CD4-positive, alpha-beta T cell treated with Interleukin-6 for 4 hours (primary cell): ENCODE results near the gene PRPF39.
"Not testable (repeated sequence)": the region's sequence is repeated elsewhere in the genome, so short reads cannot be mapped to it uniquely, and the experiment has no call there.

ENCODE experiments used
- DNase-seq: peaks from one replicate; pipeline ENCODE4 v3.0.0-alpha.2; 2020; ENCODE audit warnings: mixed read lengths

PRPF39 gene, protein sequence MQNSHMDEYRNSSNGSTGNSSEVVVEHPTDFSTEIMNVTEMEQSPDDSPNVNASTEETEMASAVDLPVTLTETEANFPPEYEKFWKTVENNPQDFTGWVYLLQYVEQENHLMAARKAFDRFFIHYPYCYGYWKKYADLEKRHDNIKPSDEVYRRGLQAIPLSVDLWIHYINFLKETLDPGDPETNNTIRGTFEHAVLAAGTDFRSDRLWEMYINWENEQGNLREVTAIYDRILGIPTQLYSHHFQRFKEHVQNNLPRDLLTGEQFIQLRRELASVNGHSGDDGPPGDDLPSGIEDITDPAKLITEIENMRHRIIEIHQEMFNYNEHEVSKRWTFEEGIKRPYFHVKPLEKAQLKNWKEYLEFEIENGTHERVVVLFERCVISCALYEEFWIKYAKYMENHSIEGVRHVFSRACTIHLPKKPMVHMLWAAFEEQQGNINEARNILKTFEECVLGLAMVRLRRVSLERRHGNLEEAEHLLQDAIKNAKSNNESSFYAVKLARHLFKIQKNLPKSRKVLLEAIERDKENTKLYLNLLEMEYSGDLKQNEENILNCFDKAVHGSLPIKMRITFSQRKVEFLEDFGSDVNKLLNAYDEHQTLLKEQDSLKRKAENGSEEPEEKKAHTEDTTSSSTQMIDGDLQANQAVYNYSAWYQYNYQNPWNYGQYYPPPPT

DNA sequence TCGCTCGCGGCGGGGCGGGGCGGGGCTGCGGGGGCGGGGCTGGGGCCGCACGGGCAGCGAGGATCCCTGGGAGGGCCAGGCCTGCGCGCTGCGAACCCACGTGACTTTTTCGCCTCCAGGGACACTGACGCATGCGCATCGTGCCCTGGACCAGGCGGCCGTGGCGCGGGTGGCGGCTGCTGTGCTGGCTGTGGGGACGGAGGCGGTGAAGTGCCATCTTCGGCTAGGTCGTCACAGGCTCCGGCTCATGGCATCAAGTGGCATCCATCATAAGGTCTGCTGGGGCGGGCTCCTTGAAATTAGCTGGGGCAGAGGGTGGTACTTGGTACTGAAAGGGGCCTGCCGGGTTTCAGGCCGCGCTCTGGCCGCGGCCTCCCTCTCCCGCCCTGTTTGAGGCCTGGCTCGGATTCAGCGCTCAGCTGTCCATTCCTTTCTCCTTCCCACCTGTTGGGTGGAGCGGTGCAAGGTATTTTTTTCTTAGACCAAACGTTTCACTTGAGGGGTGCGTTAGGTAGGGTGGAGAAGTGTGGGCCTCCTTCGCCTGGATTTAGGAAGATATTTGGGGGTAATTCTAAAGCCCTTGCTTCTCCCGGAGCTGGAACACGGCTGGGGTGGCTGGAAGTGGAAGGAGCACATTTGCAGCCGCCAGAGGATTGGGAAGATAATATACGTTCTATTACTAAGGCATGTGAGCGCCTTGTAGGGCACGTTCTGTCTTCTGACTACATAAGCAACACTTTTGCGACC, at the start of gene PRPF39:
TSS of gene PRPF39 (plus strand) at position 141 of the 747 bp plus-strand sequence. CDS start 11,124 bp downstream, outside the sequence.
- peak; percentile 95 for DNase-seq

DNA sequence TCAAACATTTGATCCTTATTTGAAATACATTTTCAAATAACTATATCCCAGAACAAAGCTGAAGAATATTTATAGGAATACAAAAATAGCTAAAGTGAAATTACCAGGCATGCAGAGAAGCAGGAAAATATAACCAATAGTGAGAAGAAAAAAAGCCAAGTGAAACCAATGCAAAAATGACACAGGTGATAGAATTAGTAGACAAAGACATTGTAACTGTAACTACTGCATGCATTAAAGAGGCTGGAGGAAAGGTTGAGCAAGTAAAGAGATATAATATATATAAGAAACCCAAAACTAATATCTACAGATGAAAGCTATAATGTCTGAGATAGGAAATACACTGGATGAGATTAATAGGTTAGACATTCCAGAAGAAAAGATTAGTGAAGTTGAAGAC, 49.2 kb upstream of the PRPF39 start:
- no peak for DNase-seq

DNA sequence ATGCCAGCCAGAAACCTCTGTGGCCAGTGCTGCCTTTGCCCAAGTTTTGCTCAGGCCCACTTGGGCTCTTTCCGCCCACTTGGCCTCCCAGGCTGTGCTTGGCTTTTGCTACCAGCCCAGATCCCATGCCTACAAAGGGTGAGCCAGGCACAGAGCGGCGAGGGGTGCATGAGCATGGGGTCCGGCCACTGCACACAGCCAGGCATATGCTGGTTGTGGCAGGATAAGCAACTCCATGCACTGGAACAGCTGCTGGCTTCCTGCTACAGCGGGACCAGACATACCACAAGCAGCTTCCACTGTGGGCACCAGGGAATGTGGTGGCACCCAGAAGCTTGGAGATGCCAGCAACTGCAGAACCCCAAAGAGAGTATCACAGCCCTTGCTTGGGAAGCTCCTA, 45.7 kb upstream of the PRPF39 start:
- DNase-seq: no peak

DNA sequence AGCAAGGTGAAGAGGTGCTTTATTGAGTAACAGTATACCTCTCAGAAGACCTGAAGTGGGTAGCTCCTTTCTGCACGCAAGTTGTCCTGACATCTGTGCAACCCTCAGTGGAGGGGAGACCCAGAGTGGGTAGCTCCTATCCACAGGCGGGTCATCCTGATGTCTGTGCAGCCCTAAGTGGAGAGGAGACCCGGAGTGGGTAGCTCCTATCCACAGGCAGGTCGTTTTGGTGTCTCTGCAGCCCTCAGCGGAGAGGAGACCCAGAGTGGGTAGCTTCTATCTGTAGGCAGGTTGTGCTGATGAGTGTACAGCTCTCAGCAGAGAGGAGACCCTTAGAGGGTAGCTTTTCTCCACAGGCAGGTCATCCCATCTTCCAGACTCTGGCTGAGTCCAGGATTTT, 45.1 kb upstream of the PRPF39 start:
- DNase-seq: no peak

DNA sequence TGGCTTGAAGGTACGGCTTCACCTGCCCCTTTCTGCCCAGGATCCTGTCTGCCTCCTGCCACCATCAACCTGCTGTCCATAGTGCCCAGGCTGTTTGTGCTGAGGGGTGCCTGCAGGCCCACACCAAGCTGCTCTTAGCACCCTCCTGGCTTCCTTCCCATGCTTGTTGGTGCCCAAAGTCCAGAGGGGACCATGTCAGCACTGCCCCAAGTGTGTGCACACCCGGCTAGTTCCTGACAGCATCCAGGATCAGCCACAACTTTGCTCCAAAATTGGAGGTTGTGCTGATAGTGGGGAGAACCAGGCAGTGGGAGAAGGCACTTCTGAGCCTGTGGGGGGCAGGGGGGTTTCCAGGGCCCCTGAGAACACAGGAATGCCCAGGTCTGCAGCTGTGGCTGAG, 44.5 kb upstream of the PRPF39 start:
- no peak for DNase-seq

DNA sequence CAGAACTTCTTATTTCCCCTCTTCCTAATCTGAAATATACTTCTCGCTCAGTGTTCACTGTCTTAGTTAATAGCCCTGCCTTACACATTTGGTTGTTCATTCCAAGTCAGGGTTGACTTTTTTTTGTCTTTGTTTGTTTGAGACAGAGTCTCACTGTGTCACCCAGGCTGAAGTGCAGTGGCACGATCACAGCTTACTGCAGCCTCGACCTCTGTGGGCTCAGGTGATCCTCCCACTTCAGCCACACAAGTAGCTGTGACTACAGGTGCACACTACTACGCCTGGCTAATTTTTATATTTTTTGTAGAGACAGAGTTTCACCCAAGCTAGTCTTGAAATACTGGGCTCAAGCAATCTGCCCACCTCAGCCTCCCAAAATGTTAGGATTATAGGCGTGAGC, 42.3 kb upstream of the PRPF39 start:
- DNase-seq: no peak

DNA sequence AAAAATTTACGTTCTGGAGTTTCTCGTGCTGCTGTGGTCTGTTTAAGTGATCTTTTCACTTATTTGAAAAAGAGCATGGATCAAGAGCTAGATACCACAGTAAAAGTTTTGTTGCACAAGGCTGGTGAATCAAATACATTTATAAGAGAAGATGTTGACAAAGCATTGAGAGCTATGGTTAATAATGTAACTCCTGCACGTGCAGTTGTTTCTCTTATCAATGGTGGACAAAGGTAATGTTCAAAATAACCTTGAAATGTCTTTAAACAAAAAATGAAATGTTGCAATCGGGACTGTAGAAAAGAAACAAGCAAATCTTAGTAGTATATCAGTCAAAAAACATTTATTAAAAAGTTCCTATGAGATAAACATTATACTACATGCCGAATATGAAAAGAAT, 39.3 kb upstream of the PRPF39 start:
- DNase-seq: no peak

DNA sequence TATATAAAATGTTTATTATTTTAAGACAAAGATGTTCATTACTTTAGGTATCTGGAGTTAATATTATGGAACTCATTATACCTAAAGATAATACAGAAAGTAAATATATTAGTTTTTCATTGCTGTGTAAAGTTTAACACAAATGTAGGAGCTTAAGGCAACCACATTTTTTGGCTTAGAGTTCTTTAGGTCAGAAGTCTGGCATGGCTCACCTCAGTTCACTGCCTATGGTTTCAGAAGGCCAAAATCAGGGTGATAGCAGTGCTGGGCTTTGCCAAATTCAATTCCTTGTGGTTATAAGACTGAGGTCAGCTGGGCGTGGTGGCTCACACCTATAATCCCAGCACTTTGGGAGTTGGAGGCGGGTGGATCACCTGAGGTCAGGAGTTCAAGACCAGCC, 35.5 kb upstream of the PRPF39 start:
- DNase-seq: no peak

DNA sequence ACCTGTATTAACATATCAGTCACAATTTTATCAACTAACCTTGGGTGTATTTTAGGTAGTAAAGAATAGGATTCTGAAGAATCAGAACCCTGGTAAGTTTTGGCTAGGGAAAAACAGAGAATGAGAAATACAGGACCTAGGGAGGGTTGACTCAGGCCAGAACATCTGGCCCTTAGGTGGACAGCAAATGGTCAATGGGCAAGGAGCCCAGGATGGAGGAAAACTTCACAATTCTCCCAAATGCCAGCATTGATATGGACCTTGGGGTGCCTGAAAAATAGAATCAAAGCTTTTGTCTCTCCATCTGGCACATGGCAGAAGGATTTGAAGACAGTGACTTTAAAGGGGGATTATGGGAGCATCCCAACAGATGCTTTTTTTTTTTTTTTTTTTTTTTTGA, 32.7 kb upstream of the PRPF39 start:
- DNase-seq: no peak

DNA sequence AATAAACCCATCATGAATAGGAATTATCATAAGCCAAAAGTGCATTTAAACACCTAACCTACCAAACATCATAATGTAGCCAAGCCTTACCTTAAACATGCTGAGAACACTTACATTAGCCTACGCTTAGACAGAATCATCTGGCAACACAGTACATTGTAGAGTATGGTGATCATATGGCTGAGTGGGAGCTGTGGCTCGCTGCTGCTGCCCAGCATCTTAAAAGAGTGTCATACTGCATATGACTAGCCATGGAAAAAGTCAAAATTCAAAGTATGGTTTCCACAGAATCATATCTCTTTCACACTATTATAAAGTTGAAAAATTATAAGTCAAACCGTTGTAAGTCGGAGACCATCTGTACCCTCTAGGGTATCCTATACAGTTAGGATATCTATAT, 32.0 kb upstream of the PRPF39 start:
- no peak for DNase-seq

DNA sequence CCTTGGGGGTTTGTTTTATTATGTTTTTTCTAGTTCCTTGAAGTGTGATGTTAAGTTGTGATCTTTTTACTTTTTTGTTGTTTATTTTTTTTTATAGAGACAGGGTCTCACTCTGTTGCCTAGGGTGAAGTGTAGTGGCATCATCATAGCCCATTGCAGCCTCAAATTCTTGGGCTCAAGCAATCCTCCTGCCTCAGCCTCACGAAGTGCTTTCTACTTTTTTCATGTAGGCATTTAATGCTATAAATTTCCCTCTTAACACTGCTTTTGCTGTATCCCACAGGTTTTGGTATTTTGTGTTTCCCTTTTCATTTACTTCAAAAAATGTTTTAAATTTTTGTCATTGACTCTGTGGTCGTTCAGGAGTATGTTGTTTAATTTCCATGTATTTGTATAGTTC, 26.6 kb upstream of the PRPF39 start:
- DNase-seq: no peak

DNA sequence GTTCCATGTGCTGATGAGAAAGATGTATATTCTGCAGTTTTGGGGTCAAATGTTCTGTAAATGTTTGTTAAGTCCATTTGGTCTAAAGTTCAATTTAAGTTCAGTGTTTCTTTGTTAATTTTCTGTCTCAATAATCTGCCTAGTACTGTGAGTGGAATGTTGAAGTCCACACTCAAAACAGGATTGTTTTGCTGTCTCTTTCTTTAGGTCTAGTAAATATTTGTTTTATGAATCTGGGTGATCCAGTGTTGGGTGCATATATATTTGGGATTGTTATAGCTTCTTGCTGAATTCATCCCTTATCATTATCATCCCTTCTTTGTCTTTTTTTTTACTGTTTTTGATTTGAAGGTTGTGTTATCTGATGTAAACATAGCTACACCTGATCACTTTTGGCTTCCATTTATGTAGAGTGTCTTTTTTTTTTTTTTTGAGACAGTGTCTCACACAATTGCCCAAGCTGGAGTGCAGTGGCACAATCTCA, 26.0 kb upstream of the PRPF39 start:
- DNase-seq: no peak

DNA sequence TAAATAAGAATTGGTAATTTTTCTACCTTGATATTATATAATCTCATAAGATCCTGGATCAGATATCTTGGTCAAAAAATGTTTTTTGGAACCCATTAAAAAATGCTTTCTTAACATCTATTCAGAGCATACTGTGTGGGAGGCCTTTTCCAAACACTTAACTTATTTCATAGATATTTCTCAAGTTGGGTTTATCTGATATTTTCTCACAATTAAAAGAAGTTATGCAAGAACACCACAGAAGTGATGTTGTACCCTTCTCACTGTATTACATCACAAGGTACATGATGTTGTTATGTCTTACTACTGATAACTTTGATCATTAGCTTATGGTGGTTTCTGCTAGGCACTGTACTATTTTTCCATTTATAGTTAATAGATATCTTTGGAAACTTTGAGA, 23.4 kb upstream of the PRPF39 start:
- DNase-seq: no peak

DNA sequence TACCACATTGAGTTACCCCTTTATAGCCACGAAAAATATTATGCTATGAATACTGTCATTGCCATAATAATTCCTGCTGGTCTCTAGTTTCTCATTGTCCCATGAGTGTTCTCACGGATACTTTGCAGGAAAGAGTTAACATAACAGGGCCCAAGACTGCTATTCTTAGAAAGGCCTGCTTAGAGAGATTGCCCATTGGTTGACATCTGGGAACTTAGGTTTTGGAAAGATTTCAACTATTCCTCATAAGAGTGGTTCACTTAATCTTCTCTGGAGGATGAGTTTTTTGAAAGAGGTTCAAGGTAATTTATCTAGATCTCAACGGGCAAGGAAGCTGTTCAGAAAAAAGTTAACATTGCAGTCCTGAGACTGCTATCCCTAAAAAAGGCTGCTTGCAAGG, 18.4 kb upstream of the PRPF39 start:
- no peak for DNase-seq

DNA sequence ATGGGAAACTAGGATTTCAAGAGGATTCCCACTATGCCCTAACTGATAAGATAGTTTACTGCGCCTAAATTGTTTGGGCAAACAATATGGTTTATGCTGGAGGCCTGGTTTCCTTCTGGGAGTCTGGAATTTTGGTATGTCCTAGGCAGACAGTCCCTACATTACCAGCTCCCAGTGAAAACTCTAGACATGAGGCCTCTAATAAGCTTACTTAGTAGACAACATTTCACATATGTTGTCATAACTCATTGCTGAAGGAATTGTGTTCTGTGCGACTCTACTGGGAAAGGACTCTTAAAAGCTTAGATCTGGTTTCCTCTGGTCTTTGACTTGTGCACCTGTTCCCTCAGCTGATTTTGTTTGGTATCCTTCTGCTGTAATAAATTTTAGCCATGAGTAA, 18.0 kb upstream of the PRPF39 start:
- DNase-seq: no peak

DNA sequence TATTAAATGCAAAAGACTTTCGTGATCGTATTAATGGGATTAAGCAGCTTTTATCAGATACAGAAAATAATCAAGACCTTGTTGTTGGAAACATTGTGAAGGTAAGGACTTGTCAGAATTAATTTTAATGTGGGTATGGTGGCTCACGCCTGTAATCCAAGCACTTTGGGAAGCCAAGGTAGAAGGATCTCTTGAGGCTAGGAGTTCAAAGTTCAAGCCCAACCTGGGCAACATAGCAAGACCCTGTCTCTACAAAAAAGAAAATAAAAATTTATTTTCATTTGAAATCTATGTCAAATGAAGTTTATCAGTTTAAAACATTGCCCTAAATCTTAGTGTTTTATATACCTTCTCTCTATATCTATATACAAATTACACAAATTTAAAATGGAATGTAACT, 17.2 kb upstream of the PRPF39 start:
- no peak for DNase-seq

DNA sequence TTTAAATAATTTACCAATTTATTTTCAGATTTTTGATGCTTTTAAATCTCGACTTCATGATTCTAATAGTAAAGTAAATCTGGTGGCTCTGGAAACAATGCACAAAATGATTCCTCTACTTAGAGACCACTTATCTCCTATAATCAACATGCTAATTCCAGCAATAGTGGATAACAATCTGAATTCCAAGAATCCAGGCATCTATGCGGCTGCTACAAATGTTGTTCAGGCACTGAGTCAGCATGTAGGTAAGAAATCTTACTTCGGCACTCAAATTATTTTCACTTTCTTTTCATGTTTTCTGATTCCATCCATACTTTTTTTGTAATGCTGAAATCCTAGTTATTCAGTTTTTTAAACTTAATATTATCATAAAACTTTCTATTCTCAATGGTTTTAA, 15.5 kb upstream of the PRPF39 start:
- no peak for DNase-seq

DNA sequence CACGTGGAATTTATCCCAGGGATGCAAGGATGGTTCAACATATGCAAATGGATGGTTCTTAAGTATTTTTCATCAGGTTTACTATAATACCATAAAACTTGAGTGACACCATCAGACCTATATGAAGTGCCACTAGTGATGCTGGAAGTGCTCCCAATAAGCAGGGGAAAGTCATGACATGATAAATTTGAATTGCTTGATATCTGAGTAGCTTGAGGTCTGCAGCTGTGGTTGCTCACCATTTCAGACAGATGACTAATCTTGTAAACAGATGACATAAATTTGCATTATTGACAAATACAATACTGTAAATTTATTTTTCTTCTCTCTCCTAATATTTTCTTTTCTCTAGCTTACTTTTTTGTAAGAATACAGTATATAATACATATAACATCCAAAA, 13.7 kb upstream of the PRPF39 start:
- DNase-seq: no peak

DNA sequence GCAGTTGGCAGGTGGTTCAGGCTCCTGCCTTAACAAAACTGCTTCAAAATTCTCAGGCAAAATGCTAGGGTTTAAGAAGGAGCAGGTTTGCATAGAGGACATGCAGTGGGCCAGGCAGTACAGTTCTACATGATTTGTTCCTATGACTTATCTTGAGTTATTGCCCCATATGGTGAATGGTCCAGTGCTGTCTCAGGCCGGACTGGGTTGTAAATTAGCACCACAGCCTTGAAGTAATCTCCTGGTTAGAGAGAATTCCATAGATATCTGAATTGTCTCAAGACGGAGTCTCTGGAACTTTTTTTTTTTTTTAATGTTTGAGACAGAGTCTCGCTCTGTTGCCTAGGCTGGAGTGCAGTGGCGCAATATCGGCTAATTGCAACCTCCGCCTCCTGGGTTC, 11.8 kb upstream of the PRPF39 start:
- no peak for DNase-seq

DNA sequence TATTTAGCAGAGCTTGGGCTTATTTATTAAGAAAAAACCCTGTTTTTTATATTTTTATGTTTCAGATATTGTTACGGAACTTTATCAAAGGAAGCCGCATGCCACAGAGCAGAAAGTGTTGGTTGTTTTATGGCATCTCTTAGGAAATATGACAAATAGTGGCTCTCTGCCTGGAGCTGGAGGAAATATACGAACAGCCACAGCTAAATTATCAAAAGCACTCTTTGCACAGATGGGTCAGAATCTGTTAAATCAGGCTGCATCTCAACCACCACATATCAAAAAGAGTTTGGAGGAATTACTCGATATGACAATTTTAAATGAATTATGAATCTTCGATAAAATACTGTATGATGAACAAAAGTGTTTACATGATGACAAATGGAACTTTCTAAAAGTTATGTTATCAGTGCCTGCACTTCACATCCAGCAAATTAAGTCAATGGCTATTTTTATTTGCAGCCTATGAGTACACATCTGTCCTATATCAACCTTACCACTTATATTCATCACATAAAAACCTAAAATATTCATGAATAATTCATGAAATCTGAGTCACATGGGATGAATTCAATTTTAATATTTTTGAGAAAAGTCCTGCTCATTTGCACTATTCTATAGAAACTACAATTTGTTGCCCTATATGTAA, 10.6 kb upstream of the PRPF39 start:
- DNase-seq: no peak

DNA sequence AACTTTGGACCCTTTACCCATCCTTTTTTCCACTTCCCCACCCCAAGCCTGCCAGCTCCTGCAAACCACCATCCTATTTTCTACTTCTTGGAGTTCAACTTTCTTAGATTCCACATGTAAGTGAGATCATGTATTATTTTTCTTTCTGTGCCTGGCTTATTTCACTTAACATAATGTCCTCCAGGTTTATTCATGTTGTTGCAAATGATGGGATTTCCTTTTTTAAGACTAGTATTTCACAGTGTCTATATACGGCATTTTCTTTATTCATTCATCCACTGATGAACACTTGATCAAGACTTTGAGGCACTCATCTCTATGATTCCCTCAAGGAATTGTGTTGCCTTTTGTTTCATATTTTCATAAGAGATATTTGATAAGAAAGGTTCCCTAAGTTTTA, 5.6 kb upstream of the PRPF39 start:
- DNase-seq: no peak

DNA sequence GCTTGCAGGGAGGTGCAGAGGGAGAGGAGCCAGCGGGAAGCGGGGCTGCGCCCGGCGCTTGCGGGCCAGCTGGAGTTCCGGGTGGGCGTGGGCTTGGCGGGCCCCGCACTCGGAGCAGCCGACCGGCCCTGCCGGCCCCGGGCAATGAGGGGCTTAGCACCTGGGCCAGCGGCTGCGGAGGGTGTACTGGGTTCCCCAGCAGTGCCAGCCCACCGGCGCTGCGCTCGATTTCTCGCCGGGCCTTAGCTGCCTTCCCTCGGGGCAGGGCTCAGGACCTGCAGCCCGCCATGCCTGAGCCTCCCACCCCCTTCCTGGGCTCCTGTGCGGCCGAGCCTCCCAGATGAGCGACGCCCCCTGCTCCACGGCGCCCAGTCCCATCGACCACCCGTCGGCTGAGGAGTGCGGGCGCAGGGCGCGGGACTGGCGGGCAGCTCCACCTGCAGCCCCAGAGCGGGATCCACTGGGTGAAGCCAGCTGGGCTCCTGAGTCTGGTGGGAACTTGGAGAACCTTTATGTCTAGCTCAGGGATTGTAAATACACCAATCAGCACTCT, 3.4 kb upstream of the PRPF39 start:
- not testable (repeated sequence) for DNase-seq

DNA sequence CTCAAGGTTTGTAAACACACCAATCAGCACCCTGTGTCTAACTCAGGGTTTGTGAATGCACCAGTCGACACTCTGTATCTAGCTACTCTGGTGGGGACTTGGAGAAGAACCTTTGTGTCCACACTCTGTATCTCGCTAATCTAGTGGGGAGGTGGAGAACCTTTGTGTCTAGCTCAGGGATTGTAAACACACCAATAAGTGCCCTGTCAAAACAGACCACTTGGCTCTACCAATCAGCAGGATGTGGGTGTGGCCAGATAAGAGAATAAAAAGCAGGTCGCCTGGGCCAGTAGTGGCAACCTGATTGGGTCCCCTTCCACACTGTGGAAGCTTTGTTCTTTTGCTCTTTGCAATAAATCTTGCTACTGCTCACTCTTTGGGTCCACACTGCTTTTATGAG, 2.8 kb upstream of the PRPF39 start:
- DNase-seq: not testable (repeated sequence)
